Measurements from ENCODE around the gene ADTRP. TPM values are rescaled to one million over a fixed set of nuclear protein-coding genes. Genes with fewer than 3 reads are reported as not detected.

The ADTRP gene
- total RNA-seq, 1 experiment from 2014 or later, result 5.2 TPM

DNA sequence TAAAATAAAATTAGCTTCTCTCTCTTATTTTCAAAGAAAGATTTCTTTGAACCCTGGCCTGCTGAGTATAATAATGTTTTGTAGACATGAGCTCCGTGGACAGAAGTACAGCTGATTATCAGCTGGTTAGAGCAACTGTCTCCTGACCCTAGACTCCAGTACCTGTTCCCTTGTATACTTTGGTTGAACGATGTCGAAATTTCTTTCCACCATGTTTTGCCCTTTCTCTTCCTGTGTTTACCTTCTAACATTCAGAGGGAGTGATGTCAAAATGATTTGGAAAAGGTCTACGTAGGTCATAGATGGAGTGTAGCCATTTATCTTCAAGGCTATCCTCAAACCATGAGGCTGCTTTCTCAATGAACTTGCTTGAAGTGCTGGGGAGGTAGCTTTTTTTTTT, 16.8 kb upstream of the ADTRP start:
- TF ChIP-seq, protein P1, sequence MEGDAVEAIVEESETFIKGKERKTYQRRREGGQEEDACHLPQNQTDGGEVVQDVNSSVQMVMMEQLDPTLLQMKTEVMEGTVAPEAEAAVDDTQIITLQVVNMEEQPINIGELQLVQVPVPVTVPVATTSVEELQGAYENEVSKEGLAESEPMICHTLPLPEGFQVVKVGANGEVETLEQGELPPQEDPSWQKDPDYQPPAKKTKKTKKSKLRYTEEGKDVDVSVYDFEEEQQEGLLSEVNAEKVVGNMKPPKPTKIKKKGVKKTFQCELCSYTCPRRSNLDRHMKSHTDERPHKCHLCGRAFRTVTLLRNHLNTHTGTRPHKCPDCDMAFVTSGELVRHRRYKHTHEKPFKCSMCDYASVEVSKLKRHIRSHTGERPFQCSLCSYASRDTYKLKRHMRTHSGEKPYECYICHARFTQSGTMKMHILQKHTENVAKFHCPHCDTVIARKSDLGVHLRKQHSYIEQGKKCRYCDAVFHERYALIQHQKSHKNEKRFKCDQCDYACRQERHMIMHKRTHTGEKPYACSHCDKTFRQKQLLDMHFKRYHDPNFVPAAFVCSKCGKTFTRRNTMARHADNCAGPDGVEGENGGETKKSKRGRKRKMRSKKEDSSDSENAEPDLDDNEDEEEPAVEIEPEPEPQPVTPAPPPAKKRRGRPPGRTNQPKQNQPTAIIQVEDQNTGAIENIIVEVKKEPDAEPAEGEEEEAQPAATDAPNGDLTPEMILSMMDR (IDR thresholded peaks at IDR 0.05; ENCODE audit: insufficient read depth in 1 of 2, low read depth in 1 of 2, low read length in 1 of 2, severe bottlenecking in 1 of 2, unreplicated experiment in 1 of 2), result no peak
- ChIA-PET CTCF (interaction anchor here (0.6 to 0.7 kb wide), 3 partner anchors 38 to 635 kb away, joined by 3 to 5 read pairs (median 3); no protein-coding TSS in a partner anchor), POLR2A (no interaction called here)
- no peaks in the 10 kb centered on the region for H3K27me3 Mint-ChIP-seq (ENCODE audit: insufficient read depth, unreplicated experiment)
- intact Hi-C loops (cut with micrococcal nuclease; ENCODE audit: unreplicated experiment), result no loop called here
- H3K9me3 Mint-ChIP-seq (ENCODE audit: unreplicated experiment), result no peaks in the 10 kb centered on the region
- Histone ChIP-seq H3K36me3 (ENCODE audit: control insufficient read depth, insufficient read depth, low read length) (no peaks in the 10 kb centered on the region), H3K4me1 (0 out of 2 replicates have a peak, but pooled peaks cover 4% of the 10 kb centered on the region), H3K27me3 (replicated peaks; ENCODE audit: control insufficient read depth, insufficient read depth, low read length) (no peaks in the 10 kb centered on the region), H3K9me3 (0 out of 2 replicates have a peak, but pooled peaks cover 7% of the 10 kb centered on the region), H3K4me3 (ENCODE audit: low read depth, low read length) (no peak overlapping the region)
- H3K27ac Mint-ChIP-seq (ENCODE audit: unreplicated experiment), result no peak overlapping the region
- peaks cover 6% of the 10 kb centered on the region for H3K4me1 Mint-ChIP-seq (ENCODE audit: low read depth, unreplicated experiment)
- no TSS peak for BruUV-seq (replicated peaks)
- H3K36me3 Mint-ChIP-seq (ENCODE audit: insufficient read depth, unreplicated experiment), result no peaks in the 10 kb centered on the region
- H3K4me3 Mint-ChIP-seq (ENCODE audit: unreplicated experiment), result no peak overlapping the region
- no peak for DNase-seq

DNA sequence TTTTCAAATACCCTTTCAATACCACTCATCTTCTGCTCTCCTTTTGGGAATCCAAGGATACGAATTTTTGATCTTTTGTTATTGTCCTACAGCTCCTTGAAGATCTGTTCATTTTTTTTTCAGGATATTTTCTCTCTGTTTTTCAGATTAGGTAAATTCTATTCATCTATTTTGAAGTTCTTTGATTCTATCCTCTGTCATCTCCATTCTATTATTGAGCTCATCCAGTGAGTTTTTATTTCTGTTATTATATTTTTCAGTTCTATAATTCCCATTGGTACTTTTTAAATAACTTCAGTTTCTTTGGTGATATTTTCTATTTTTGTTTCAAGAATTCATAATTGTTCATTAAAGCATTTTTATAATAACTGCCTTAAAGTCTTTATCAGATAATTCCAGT, 14.7 kb upstream of the ADTRP start:
- Histone ChIP-seq H3K27me3 (replicated peaks; ENCODE audit: control insufficient read depth, insufficient read depth, low read length) (no peaks in the 10 kb centered on the region), H3K9me3 (0 out of 2 replicates have a peak, but pooled peaks cover 7% of the 10 kb centered on the region), H3K4me1 (0 out of 2 replicates have a peak, but pooled peaks cover 4% of the 10 kb centered on the region), H3K4me3 (ENCODE audit: low read depth, low read length) (no peak overlapping the region), H3K36me3 (ENCODE audit: control insufficient read depth, insufficient read depth, low read length) (no peaks in the 10 kb centered on the region)
- Mint-ChIP-seq H3K9me3 (ENCODE audit: unreplicated experiment) (no peaks in the 10 kb centered on the region), H3K36me3 (ENCODE audit: insufficient read depth, unreplicated experiment) (no peaks in the 10 kb centered on the region), H3K27me3 (ENCODE audit: insufficient read depth, unreplicated experiment) (no peaks in the 10 kb centered on the region), H3K27ac (ENCODE audit: unreplicated experiment) (no peak overlapping the region), H3K4me1 (ENCODE audit: low read depth, unreplicated experiment) (peaks cover 4% of the 10 kb centered on the region), H3K4me3 (ENCODE audit: unreplicated experiment) (no peak overlapping the region)
- DNase-seq, result no peak
- TF ChIP-seq, protein P1 (IDR thresholded peaks at IDR 0.05; ENCODE audit: insufficient read depth in 1 of 2, low read depth in 1 of 2, low read length in 1 of 2, severe bottlenecking in 1 of 2, unreplicated experiment in 1 of 2), result no peak
- CTCF ChIA-PET, result no interaction called here
- intact Hi-C loops (cut with micrococcal nuclease; ENCODE audit: unreplicated experiment), result no loop called here
- POLR2A ChIA-PET, result no interaction called here
- BruUV-seq (replicated peaks), result no TSS peak

DNA sequence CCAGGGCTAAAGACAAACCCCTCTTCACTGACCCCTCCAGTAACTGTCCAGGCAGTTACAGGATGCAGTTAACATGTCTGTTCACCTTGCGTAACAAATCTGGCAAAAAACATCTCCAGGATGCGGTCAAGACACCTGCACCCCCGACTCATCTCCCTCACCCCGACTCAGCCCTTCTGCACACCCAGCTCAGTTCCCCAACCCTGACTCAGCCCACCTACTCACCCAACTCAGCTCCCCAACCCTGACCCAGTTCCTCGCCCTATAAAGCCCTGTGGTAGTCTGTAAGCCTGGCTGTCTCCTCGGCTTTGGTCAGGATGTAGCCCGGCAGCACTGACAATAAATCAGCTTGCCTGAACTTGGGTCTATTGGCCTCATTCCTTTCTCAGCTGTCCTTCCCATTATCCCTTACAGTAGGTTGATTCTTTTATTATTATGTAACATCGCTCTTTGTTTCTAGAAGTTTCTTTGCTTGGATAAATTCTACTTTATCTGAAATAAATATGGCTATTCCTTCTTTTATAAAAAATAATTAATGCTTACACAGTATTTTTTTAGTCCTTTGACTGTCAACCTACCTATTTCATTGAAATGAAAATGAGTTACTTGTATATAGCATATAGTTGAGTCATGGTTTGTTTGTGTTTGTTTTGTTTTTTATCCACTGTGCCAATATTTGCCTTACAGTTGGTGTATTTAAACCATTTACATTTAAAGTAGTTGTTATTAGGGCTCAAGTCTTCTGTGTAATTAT, 12.9 kb upstream of the ADTRP start:
- Mint-ChIP-seq H3K9me3 (ENCODE audit: unreplicated experiment) (no peaks in the 10 kb centered on the region), H3K4me1 (ENCODE audit: low read depth, unreplicated experiment) (no peaks in the 10 kb centered on the region), H3K36me3 (ENCODE audit: insufficient read depth, unreplicated experiment) (no peaks in the 10 kb centered on the region), H3K4me3 (ENCODE audit: unreplicated experiment) (no peak overlapping the region), H3K27me3 (ENCODE audit: insufficient read depth, unreplicated experiment) (no peaks in the 10 kb centered on the region), H3K27ac (ENCODE audit: unreplicated experiment) (no peak overlapping the region)
- Histone ChIP-seq H3K4me3 (ENCODE audit: low read depth, low read length) (no peak overlapping the region), H3K27me3 (replicated peaks; ENCODE audit: control insufficient read depth, insufficient read depth, low read length) (no peaks in the 10 kb centered on the region), H3K9me3 (0 out of 2 replicates have a peak, but pooled peaks cover 7% of the 10 kb centered on the region), H3K4me1 (0 out of 2 replicates have a peak, but pooled peaks cover 4% of the 10 kb centered on the region), H3K36me3 (ENCODE audit: control insufficient read depth, insufficient read depth, low read length) (no peaks in the 10 kb centered on the region)
- POLR2A ChIA-PET, result interaction anchor here (0.5 kb wide), 1 partner anchor 12 kb away, joined by 3 read pairs; no protein-coding TSS in a partner anchor
- no TSS peak for BruUV-seq (replicated peaks)
- CTCF ChIA-PET, result interaction anchor here (0.6 kb wide), 1 partner anchor 13 kb away, joined by 3 read pairs; the partner anchor contains the start of gene ADTRP
- TF ChIP-seq, protein P1 (IDR thresholded peaks at IDR 0.05; ENCODE audit: insufficient read depth in 1 of 2, low read depth in 1 of 2, low read length in 1 of 2, severe bottlenecking in 1 of 2, unreplicated experiment in 1 of 2), result no peak
- intact Hi-C loops (cut with micrococcal nuclease; ENCODE audit: unreplicated experiment), result no loop called here
- DNase-seq, result no peak

Measured in Caco-2 (cell line).